Cardiac septum (tissue), 1 donor: Measurements from ENCODE around the gene ADAMTS12. TPM values are rescaled to one million over a fixed set of nuclear protein-coding genes. Genes with fewer than 3 reads are reported as not detected.

Source experiments
- DNase-seq: peaks from one replicate; pipeline ENCODE4 v3.0.0-alpha.2; 2020; ENCODE audit warnings: low spot score
- intact Hi-C: fragments of 100-400 bp; cut with DNase I; formaldehyde crosslinking; loops from one replicate; pipeline ENCODE4 v1.14.0; 2022
- total RNA-seq: library from RNA; stranded (reverse); fragmentation: NEBNext Ultra II Directional; extraction: Animal tissue kit (Norgen Biotek cat#: 25700); gene quantifications from one replicate; pipeline ENCODE4 v1.2.1, GENCODE V29; 2021
- donor health status: DM: no; HTN: no; CAD: no.

Gene ADAMTS12
- total RNA-seq, 1 donor from 2014 or later, result 2.8 TPM

DNA sequence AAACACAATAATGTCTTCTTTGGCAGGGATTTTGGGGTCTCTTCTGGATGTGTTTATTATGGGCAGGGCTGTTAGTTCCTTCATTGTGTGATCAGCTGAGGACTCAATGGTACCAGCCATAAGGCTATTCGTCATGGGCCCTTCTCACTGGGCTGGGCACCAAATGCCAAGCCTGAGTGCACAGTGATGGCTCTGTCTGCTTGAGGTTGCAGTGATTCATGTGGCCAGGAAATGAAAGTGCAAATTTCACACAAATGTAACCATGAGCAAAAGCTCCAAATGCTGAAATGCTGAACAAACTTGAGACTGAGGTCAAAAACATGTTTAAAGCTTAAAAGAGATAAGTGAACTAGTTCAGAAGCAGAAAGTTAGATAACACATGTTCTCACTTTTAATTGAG, 260.0 kb downstream of the ADAMTS12 start:
- intact Hi-C loops, result no loop called here

GRCh38 chr5:33631139-33631538, 260.7 kb downstream of the ADAMTS12 start:
- DNase-seq, result no peak
- intact Hi-C loops, result no loop called here

More for the DNA sequence above, 260.0 kb downstream of the ADAMTS12 start:
- no peak for DNase-seq

- intact Hi-C loops, result no loop called here
- no peak for DNase-seq
Observed at GRCh38 chr5:33629999-33630398, 261.8 kb downstream of the ADAMTS12 start.

DNA sequence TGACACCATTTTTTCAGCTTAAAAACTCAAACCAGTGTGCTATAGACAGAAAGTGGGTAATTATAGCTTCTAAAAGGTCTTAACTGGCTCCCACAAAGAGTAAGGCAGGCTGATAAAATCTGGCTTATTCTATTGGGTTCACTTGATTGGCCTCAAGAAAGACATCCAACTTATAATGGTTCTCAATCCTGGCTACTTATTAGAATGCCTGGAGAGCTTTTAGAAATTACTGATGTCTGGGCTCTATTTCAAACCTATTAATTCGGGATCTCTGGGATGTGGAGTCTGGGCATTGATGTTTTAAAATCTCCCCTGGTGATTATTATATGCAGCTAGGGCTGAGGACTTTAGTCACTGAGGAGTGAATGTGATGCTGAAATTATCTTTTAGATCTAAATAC, 263.0 kb downstream of the ADAMTS12 start:
- intact Hi-C loops, result no loop called here

DNA sequence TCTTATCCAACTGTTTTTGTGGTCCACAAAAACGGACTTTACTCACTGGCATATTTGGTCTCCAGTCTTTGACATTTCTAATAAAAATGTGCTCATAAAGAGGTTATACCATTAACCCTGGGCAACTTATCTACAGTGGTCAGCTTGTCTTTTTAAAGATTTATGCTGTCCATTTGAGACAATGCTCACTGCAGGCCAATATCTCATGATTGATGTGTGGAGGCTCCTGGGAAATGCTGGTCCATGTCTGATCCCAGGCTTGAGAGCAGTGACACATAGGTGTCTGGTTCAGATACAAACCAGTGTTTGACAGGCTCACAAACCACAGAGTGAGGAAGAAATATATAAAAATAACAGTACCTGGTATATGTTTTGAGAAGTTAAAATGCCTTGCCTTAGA, 270.3 kb downstream of the ADAMTS12 start:
- no peak for DNase-seq
- intact Hi-C loops, result no loop called here

More for the DNA sequence above, 263.0 kb downstream of the ADAMTS12 start:
- no peak for DNase-seq

DNA sequence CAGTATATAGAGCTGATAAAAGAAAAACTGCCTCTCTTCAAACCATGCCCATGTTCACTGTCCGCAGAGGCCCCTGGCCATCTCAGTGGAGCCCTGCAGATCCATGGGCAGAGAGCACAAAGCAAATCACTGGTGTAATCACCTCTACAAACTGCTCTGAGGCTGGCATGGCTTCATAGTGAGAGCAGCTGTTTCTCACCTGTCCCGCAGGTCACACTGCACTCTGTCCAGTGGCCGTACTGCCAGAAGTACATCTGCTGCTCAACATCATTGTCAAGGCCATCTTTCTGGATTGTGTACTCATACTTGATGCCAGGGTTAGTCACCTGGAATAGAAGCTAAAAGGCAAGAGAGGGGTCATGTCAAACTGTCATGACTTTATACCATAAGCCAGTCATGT, 277.8 kb downstream of the ADAMTS12 start:
- intact Hi-C loops, result no loop called here
- DNase-seq, result no peak

DNA sequence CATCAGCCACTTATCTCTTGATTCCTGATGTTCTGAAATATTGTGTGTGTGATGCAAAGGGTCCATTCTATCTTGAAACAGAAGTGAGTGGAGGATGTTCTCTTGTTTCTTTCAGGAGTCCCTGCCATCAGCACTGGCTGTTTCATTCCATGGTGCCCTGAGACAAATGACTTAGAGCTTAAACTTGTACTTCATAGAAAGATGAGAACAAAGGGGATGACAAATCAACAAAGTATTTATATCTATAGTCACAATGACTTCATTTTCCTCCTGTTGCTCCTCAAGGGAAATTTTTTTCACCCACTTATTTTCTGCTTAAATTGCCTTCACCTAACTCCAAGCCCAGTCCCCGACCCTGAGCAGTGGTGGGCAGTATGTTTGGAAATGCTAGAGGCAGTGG, 279.4 kb downstream of the ADAMTS12 start:
- no peak for DNase-seq
- intact Hi-C loops, result no loop called here

DNA sequence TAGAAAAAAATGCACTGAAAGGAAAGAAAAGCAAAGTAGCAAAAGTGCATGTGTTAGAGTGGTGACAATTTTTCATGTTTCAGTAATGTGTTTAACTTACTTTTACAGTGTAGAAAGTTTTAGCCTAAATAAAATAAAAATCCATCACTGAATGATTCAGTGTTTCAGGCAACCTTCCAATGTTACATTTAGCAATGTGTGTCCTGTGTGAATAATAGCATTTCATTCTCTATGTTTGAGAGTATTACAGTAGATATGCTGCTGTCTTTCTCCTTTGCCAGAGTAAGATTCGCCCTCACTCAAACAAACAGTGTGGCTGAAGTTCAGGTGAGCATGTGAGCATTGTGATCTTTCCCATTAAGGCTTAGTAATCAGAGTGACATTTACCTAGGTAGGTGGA, 279.9 kb downstream of the ADAMTS12 start:
- intact Hi-C loops, result no loop called here
- no peak for DNase-seq

DNA sequence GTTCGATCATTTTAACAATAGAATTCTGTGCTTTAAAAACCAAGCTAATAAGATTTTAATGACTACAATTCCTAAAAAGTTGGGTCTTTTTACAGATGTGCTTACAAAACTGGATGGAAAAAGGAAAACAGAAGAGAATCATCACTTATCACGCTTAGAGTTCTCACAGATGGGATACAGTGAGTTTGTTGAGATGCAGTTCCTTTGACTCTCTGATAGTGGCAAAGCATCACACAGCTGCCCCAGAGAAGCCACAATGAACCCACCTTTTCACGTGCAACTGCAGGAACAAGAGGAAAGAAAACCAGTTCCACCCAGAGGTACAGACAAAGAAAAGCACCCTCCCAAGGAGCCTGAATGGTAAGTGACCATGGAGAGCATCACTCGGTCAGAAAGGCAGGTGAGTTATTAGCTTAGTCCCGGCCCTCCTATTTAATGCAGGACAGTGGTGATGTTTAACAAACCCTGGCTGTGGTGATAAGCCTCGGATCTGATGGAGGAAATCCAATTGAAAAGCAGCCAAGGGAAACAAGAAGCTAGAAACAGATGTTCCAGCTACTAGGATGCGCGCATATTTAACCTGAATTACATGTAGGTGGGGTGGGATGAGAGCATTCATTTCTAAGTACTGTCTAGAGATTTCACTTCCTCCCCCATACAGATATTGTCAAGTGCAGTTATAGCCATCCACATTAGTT, 283.3 kb downstream of the ADAMTS12 start:
- intact Hi-C loops, result no loop called here
- DNase-seq, result no peak

DNA sequence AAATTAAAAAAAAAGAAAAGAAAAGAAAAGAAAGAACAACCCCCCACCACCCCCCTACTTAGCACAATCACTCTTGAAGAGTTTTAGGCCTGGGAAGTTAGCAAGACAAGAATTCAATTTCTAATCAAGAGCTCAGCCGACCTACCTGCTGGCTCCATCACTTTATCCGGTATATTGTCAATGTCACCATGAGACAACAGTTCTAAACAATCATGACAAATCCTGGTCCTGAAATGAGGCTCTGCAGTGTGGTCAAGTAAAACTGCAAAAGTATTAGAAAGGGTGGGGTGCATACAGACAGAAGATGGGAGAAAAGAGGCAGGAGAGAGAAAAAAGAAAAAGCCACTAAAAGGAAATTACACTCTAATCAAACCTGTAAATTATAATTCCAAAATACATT, 287.3 kb downstream of the ADAMTS12 start:
- intact Hi-C loops, result no loop called here
- DNase-seq, result no peak

DNA sequence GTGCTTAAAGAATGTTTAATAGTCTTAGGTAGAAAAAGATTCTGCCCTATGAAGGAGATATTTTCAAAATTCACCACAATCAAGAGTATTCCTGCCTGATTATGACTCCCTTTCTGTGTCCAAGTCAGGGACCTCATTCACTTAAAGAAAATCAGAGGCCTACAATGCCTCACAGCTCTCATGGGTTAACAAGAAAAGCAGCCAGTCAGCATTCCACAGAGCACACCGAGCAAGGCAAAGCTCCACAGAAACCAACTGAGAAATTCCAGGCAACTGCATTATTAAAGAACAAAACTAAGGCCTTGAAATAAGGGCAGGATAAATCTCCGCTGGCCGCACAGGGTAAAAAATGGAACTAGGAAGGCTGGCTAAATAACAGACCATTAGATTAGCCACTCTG, 289.9 kb downstream of the ADAMTS12 start:
- DNase-seq, result no peak
- intact Hi-C loops, result no loop called here

GRCh38 chr5:33595303-33595702, 296.5 kb downstream of the ADAMTS12 start:
- DNase-seq, result no peak
- intact Hi-C loops, result no loop called here

GRCh38 chr5:33594006-33594405, 297.8 kb downstream of the ADAMTS12 start:
- DNase-seq, result no peak
- intact Hi-C loops, result no loop called here

DNA sequence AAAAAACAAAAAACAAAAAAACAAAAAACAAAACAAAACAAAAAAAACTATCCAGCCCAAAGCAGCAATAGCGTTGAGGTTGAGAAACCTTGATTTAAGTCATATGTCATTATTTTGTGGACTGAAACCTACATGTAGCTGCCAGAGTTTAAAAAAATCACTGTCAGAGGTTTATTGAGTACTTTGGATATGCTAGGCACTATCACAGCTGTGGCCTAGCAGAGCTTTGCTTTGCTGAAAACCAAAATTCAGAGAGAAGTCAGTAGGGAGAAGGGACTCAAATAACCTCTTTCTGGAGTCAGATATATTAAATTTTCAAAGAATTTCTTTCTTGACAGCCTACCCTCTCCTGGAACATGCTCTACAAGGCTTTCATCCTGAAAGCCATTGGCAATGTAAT, 299.5 kb downstream of the ADAMTS12 start:
- intact Hi-C loops, result no loop called here
- DNase-seq, result no peak

GRCh38 chr5:33588654-33589372, 303.0 kb downstream of the ADAMTS12 start:
- intact Hi-C loops, result no loop called here
- DNase-seq, result no peak

DNA sequence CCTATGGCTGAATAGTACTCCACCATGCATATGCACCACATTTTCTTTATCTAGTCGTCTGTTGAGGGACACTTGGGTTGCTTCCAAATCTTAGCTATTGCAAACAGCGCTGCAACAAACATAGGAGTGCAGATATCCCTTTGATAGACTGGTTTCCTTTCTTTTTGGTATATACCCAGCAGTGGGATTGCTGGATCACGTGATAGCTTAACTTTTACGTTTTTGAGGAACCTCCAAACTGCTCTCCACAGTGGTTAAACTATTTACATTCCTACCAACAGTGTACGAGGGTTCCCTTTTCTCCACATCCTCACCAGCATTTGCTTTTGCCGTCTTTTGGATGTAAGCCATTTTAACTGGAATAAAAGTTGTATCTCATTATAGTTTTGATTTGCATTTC, 308.5 kb downstream of the ADAMTS12 start:
- DNase-seq, result no peak
- intact Hi-C loops, result no loop called here

DNA sequence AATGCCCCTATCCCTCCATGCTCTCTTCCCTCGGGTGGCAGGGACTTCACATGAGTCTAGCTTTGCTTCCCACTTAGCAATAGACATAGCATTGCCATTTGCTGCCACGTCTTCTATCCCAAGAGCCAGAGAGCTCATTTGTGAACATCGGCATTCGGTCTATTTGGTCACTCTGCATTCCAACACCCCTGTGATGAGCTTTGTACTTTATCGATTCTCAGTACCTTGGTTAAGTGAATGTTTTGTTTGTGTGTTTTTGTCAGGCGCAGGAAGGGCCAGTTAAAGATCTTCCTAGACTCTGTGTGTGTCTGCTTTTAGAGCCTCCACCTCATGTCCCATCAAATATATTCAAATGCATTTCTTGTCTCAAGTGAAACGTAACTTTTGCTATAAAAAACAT, 309.4 kb downstream of the ADAMTS12 start:
- intact Hi-C loops, result no loop called here
- DNase-seq, result no peak

DNA sequence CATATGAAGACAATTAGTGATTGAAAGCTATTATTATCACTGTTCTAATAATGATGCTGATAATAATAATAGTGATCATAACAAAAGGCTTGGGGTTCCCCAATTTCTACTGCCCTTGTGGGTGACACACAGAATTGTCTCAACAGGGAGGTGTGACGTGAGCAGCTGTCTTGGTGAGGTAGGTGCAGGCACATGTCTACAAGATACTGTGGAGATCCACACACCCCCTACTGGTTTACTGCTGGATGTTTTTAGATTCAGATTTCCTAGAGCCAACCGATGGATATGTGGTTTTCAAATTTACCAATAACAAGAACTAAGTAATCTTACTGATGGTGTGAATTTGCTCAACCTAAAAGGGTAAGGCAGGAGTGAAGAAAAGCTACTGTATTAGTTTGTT, 312.0 kb downstream of the ADAMTS12 start:
- DNase-seq, result no peak
- intact Hi-C loops, result no loop called here

- intact Hi-C loops, result no loop called here
- no peak for DNase-seq
Observed at GRCh38 chr5:33579152-33579551, 312.6 kb downstream of the ADAMTS12 start.

DNA sequence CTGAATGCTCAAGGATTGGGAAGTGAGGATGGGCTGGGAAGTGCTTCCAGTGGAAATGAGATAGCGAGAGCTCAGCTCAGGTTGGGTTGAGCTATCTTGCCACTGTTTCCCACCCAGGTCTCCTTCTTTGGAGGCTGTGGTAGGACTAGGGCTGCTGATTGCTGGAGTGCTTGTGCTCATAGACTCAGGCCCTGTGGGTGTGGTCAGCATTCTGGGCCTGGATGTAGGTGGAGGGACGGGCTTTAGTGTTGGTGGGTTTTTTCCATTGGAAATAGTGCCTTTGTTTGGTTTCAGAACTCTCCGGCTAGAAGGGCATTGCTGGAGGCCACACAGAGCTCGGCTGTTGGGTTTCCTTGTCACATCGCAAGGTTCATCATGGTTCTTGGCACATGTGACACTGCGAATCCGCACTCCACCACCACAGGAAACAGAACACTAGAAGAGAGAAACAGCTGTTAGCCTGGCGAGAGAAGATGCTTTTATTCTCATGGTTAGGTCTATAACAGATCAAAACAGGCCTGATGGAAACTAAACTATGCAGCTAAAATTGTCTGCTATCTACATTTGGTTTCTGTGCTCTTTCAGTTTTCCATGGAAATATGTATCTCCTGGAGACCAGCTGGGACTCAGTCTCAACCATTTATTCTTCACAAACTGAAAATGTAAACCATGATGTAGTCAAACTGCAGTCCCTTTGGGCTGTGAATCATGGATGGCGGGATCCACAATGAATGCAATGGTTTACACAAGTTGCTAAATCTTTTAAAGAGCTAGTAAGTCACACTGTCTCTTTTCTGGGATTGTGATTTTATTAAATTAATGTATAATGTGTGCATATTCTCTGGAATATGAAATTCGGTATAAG, 314.8 kb downstream of the ADAMTS12 start:
- intact Hi-C loops, result no loop called here
- no peak for DNase-seq
